Muscle of leg (tissue), 11 donors: ENCODE data around the gene CBFA2T2. TPM values are rescaled to one million over a fixed set of nuclear protein-coding genes. Genes with fewer than 3 reads are reported as not detected.

ENCODE experiments used
- DNase-seq: peaks from one replicate; pipeline ENCODE4 v3.0.0; 2013
- H3K27ac ChIP-seq: one replicate; pipeline ENCODE4 v1.5.1; 2013; ENCODE audit warnings: mild to moderate bottlenecking, low read length, control low read depth
- H3K27me3 ChIP-seq: one replicate; pipeline ENCODE4 v1.6.1; 2013; ENCODE audit warnings: low read length; ENCODE audit not compliant: control insufficient read depth, insufficient read depth
- H3K36me3 ChIP-seq: one replicate; pipeline ENCODE4 v1.6.1; 2013; ENCODE audit warnings: low read length; ENCODE audit not compliant: control insufficient read depth, insufficient read depth
- H3K4me1 ChIP-seq: one replicate; pipeline ENCODE4 v1.6.1; 2013; ENCODE audit warnings: low read length; ENCODE audit not compliant: control insufficient read depth, insufficient read depth
- H3K4me3 ChIP-seq: one replicate; pipeline ENCODE4 v1.5.1; 2013; ENCODE audit warnings: low read length, control low read depth
- H3K9me3 ChIP-seq: replicated peaks from 2 replicates; pipeline ENCODE4 v1.6.1; 2013; ENCODE audit warnings: low read depth, low read length; ENCODE audit not compliant: control insufficient read depth
- WGBS: methylation state at CpG from one replicate; pipeline ENCODE4 v1.1.5; 2013; ENCODE audit warnings: missing lambda C conversion rate; ENCODE audit not compliant: insufficient coverage; 5-methylcytosine and 5-hydroxymethylcytosine counted together
- polyA plus RNA-seq, 8 donors: library from polyadenylated mRNA; unstranded; fragments of 120-200 nt; gene quantifications; one replicate each; pipeline versions ENCODE4 v1.2.1 to v1.2.3, GENCODE V29; 2013; ENCODE audit warnings: inconsistent platforms in 1 of 8, low replicate concordance in 1 of 8; ENCODE audit not compliant: insufficient read length in 8 of 8, insufficient read depth in 1 of 8
- total RNA-seq: library from RNA; stranded (reverse); fragments of 120-200 nt; gene quantifications from one replicate; pipeline ENCODE4 v1.2.4, GENCODE V29; 2013

CBFA2T2 gene
- total and polyA plus RNA-seq, 9 donors, result 8.5 to 17.8 (median 12.8) TPM

- no peak for DNase-seq
- 89% methylated on average over 3 of the region's 4 CpGs for WGBS
- Histone ChIP-seq H3K9me3 (no peaks in the 10 kb centered on the region), H3K4me3 (no peak overlapping the region), H3K36me3 (no peaks in the 10 kb centered on the region), H3K27ac (no peak overlapping the region), H3K4me1 (peaks cover 5% of the 10 kb centered on the region), H3K27me3 (peaks cover 7% of the 10 kb centered on the region)
Measured at GRCh38 chr20:33470457-33470856, 19.4 kb upstream of the CBFA2T2 start.

- Histone ChIP-seq H3K27ac (no peak overlapping the region), H3K36me3 (no peaks in the 10 kb centered on the region), H3K27me3 (peaks cover 9% of the 10 kb centered on the region), H3K4me3 (no peak overlapping the region), H3K4me1 (peaks cover 4% of the 10 kb centered on the region), H3K9me3 (no peaks in the 10 kb centered on the region)
- 60% methylated on average over 1 of the region's 3 CpGs for WGBS
- DNase-seq, result no peak
Measured at GRCh38 chr20:33470866-33471265, 19.0 kb upstream of the CBFA2T2 start.

DNA sequence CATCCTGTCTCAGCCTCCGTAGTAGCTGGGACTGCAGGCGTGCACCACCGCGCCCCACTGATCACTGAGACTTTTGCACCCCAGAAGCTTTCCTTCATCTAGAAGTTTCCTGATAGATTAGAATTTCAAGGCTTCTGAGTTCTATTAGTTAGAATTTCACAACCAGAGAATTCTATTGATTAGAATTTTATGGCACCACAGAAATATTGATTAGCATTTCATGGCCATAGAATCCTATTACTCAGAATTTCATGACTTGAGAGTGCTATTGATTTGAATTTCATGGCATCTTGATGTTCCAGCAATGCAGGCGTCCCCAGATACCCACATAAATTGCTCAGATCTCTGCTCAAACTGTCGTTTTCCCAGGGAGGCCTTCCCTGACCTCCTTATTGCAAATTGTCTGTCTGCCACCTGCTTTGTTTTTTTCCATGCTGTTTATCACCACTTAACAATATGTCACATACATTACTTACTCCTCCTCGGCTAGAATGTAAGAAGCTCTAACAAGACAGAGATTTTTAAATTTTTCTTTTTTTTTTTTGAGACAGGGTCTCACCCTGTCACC is 16.9 kb upstream of the CBFA2T2 start:
- WGBS, result 56% methylated on average over 2 of the region's 7 CpGs
- peaks cover 9% of the 10 kb centered on the region for H3K27me3 ChIP-seq
- H3K4me3 ChIP-seq, result no peak overlapping the region
- no peak for DNase-seq
- H3K4me1 ChIP-seq, result peaks cover 4% of the 10 kb centered on the region
- H3K9me3 ChIP-seq, result no peaks in the 10 kb centered on the region
- no peak overlapping the region for H3K27ac ChIP-seq
- H3K36me3 ChIP-seq, result no peaks in the 10 kb centered on the region

DNA sequence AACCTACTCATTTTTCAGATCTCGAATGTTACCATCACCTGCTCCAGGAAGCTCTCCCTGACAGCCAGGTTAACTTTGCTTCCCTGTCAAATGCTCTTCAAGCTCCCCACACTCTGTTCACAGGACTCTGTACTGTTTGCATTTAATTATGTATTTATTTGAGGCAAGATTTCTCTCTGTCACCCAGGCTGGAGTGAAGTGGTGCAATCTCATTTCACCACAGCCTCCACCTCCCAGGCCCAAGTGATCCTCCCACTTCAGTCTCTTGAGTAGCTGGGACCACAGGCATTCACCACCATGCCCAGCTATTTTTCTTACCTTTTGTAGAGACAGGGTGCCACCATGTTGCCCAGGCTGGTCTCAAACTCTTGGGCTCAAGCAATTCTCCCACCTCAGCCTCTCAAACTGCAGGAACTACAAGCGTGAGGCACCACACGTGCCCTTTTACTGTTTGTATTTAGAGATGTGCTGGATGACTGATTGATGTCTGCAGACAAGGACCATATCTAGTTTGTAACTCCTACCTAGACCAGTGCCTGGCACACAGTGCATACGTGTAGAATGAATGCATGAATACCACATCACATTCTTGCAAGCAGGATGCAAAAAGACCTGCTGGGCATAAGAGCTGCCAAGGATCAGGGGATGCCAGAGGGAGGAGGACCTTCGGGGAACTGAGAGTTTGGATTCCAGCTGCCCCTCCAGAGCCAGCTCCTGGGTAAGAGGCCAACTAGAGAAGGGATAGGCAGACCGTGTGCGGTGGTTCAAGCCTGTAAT is 15.6 kb upstream of the CBFA2T2 start:
- WGBS, result 64% methylated on average over 3 of the region's 7 CpGs
- Histone ChIP-seq H3K27ac (no peak overlapping the region), H3K4me3 (no peak overlapping the region), H3K4me1 (peaks cover 4% of the 10 kb centered on the region), H3K36me3 (no peaks in the 10 kb centered on the region), H3K27me3 (peaks cover 9% of the 10 kb centered on the region), H3K9me3 (no peaks in the 10 kb centered on the region)
- no peak for DNase-seq

- H3K9me3 ChIP-seq, result no peaks in the 10 kb centered on the region
- no peak overlapping the region for H3K4me3 ChIP-seq
- H3K4me1 ChIP-seq, result peaks cover 4% of the 10 kb centered on the region
- H3K27me3 ChIP-seq, result peaks cover 9% of the 10 kb centered on the region
- H3K27ac ChIP-seq, result no peak overlapping the region
- no peaks in the 10 kb centered on the region for H3K36me3 ChIP-seq
- no peak for DNase-seq
- 80% methylated on average over 1 of the region's 11 CpGs for WGBS
Measured at GRCh38 chr20:33474963-33475362, 14.9 kb upstream of the CBFA2T2 start.

- Histone ChIP-seq H3K36me3 (no peaks in the 10 kb centered on the region), H3K4me3 (no peak overlapping the region), H3K27me3 (peaks cover 9% of the 10 kb centered on the region), H3K27ac (no peak overlapping the region), H3K9me3 (no peaks in the 10 kb centered on the region), H3K4me1 (peaks cover 4% of the 10 kb centered on the region)
- DNase-seq, result no peak
- WGBS, result 13% methylated on average over 3 of the region's 14 CpGs
Measured at GRCh38 chr20:33475381-33476152, 14.3 kb upstream of the CBFA2T2 start.

- no peak for DNase-seq
- Histone ChIP-seq H3K27ac (no peak overlapping the region), H3K4me3 (no peak overlapping the region), H3K27me3 (peaks cover 9% of the 10 kb centered on the region), H3K9me3 (no peaks in the 10 kb centered on the region), H3K36me3 (no peaks in the 10 kb centered on the region), H3K4me1 (peaks cover 4% of the 10 kb centered on the region)
- 54% methylated on average over 5 of the region's 7 CpGs for WGBS
Measured at GRCh38 chr20:33477386-33478234, 12.3 kb upstream of the CBFA2T2 start.

GRCh38 chr20:33480048-33480447 is 9.8 kb upstream of the CBFA2T2 start:
- Histone ChIP-seq H3K4me1 (peaks cover 4% of the 10 kb centered on the region), H3K27me3 (peaks cover 5% of the 10 kb centered on the region), H3K27ac (no peak overlapping the region), H3K9me3 (no peaks in the 10 kb centered on the region), H3K36me3 (no peaks in the 10 kb centered on the region), H3K4me3 (no peak overlapping the region)
- 100% methylated on average over 2 of the region's 5 CpGs for whole genome bisulfite sequencing
- no peak for DNase-seq

- no peak overlapping the region for H3K4me3 ChIP-seq
- no peak for DNase-seq
- H3K36me3 ChIP-seq, result no peaks in the 10 kb centered on the region
- H3K27me3 ChIP-seq, result no peaks in the 10 kb centered on the region
- H3K4me1 ChIP-seq, result no peaks in the 10 kb centered on the region
- 100% methylated on average over 1 of the region's 8 CpGs for WGBS
- no peaks in the 10 kb centered on the region for H3K9me3 ChIP-seq
- H3K27ac ChIP-seq, result no peak overlapping the region
Measured at GRCh38 chr20:33481431-33481941, 8.4 kb upstream of the CBFA2T2 start.
